ENCODE results near the gene HOXA3. TPM values are rescaled to one million over a fixed set of nuclear protein-coding genes. Genes with fewer than 3 reads are reported as not detected.
A peak's percentile ranks its signal among the peaks of the same experiment; 100 is the strongest.

The HOXA3 gene
- total and polyA plus RNA-seq, 10 donors: 0.51 to 6.1 (median 1.7) TPM

- Histone ChIP-seq H3K4me3 (peak overlapping the region; percentile 18 to 97 (median 86)), H3K4me1 (peaks cover 21 to 85% (median 54%) of the 10 kb centered on the region in 6 donors), H3K27me3 (replicated peaks in 1 of 7) (peaks cover 0 to 98% (median 12%) of the 10 kb centered on the region in 7 donors), H3K9me3 (no peaks in the 10 kb centered on the region), H3K27ac (peak overlapping the region; percentile 78 to 97 (median 94)), H3K36me3 (peaks cover 0 to 29% (median 0%) of the 10 kb centered on the region in 6 donors)
- WGBS, 5 donors: 22 to 30% (median 25%) methylated on average over 34 to 35 of the region's 35 CpGs
- intact Hi-C loops (cut with DNase I; ENCODE audit: low total_unique reads): loop anchor here (10.0 kb wide), 1 partner anchor 243 kb away; no protein-coding TSS in a partner anchor
- no peak for DNase-seq
- TF ChIP-seq POLR2AphosphoS5 (IDR thresholded peaks at IDR 0.05): peak in 2 of 3 donors; percentile 3 to 45
- TF ChIP-seq CTCF (IDR thresholded peaks at IDR 0.05 in 8 of 11, conservative IDR thresholded peaks at IDR 0.05 in 3 of 11): no peak
- no peak for TF ChIP-seq POLR2A (IDR thresholded peaks at IDR 0.05)
Observed at GRCh38 chr7:27097686-27098577, 54.5 kb downstream of the HOXA3 start.

- DNase-seq: peak; percentile 88
Observed at GRCh38 chr7:27096768-27097514, 55.4 kb downstream of the HOXA3 start.

DNA sequence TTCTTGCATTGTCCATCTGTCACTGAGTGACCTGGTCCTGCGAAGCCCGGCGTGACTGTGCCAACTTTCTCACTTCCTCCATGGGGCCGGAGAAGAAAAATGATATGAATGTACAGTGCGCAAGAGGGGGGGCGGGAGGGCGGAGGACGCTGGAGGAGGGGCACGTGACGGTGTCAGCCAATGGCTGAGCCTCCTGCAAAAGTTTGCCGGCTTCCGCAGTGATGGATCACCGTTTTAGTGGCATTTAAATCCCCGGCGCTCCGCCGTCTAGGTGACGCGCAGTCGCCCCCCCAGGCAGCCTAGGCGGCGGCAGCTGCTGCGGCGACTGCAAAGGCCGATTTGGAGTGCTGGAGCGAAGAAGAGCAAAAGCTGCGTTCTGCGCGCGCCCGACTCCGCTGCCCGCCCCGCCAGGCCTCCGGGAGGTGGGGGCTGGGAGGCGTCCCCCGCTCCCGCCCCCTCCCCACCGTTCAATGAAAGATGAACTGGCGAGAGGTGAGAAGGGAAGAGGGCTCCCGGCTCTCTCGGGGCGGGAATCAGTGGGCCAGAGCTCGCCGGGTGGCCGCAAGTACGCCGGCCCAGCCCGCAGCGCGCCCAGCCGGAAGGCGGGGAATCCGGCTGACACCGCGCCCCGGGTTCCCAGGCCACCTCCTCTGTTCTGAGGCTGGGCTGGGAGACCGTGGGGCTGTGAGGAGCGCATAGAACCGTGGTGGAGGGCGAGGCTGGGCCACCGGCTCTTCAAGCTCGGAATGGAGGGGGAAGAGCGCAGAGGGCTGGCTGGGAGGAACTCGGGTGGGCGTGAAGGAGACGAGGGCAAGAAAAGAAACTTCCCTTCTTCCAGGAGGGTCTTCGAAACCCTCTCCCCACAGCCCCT is 56.3 kb downstream of the HOXA3 start, which contains the start of gene HOXA1:
HOXA1 (minus strand) TSS at position 104 of the 871 bp plus-strand sequence; CDS start at position 16, 88 bp downstream.
- peak; percentile 95 for DNase-seq
- Histone ChIP-seq H3K27ac (peak within 1 kb of the TSS; percentile 78 to 97 (median 94)), H3K4me1 (peaks cover 21 to 69% (median 47%) of the 10 kb centered on the region in 6 donors), H3K36me3 (peaks cover 0 to 24% (median 0%) of the 10 kb centered on the region in 6 donors), H3K4me3 (peak within 1 kb of the TSS; percentile 70 to 97 (median 92)), H3K9me3 (no peaks in the 10 kb centered on the region), H3K27me3 (replicated peaks in 1 of 7) (peaks cover 0 to 98% (median 12%) of the 10 kb centered on the region in 7 donors)
- intact Hi-C loops (cut with DNase I; ENCODE audit: low total_unique reads): loop anchor here (10.0 kb wide), 1 partner anchor 241 kb away; no protein-coding TSS in a partner anchor
- 0 to 1% (median 1%) methylated on average over 54 to 68 of the region's 68 CpGs for WGBS, 5 donors
- TF ChIP-seq POLR2AphosphoS5 (IDR thresholded peaks at IDR 0.05) (peak; percentile 86 to 95 (median 91)), CTCF (IDR thresholded peaks at IDR 0.05 in 8 of 11, conservative IDR thresholded peaks at IDR 0.05 in 3 of 11) (no peak), POLR2A (IDR thresholded peaks at IDR 0.05) (peak in 2 of 3 donors; percentile 42 to 86)

More at GRCh38 chr7:27096768-27097514, 55.4 kb downstream of the HOXA3 start:
- intact Hi-C loops (cut with DNase I; ENCODE audit: low total_unique reads): loop anchor here (10.0 kb wide), 1 partner anchor 242 kb away; no protein-coding TSS in a partner anchor
- Histone ChIP-seq H3K27me3 (replicated peaks in 1 of 7) (peaks cover 0 to 98% (median 12%) of the 10 kb centered on the region in 7 donors), H3K36me3 (peaks cover 0 to 29% (median 0%) of the 10 kb centered on the region in 6 donors), H3K4me3 (peak overlapping the region; percentile 70 to 97 (median 92)), H3K4me1 (peaks cover 21 to 77% (median 50%) of the 10 kb centered on the region in 6 donors), H3K9me3 (no peaks in the 10 kb centered on the region), H3K27ac (peak overlapping the region; percentile 78 to 97 (median 94))
- peak in 1 of 3 donors; percentile 13 for TF ChIP-seq POLR2A (IDR thresholded peaks at IDR 0.05)
- TF ChIP-seq POLR2AphosphoS5 (IDR thresholded peaks at IDR 0.05): peak; percentile 69 to 81 (median 76)
- TF ChIP-seq CTCF (IDR thresholded peaks at IDR 0.05 in 8 of 11, conservative IDR thresholded peaks at IDR 0.05 in 3 of 11): no peak
- WGBS, 5 donors: 0 to 1% (median 1%) methylated on average over 40 to 41 of the region's 41 CpGs

Data from spleen (tissue), 11 donors.